T47D (cell line): ENCODE results near the gene DNAJC7.

Experiments
- DNase-seq, 2 experiments: peaks; one replicate each; pipeline versions ENCODE4 v3.0.0 to v3.0.0-alpha.2; 2011 to 2012; ENCODE audit warnings: low read depth in 1 of 2, low spot score in 1 of 2
- JUND ChIP-seq: IDR thresholded peaks from 2 replicates; pipeline ENCODE4 v1.6.1; 2012; ENCODE audit warnings: low read depth
- in situ Hi-C: cut with HindIII; loops from 2 replicates; pipeline ENCODE4 v1.10.0; 2016; ENCODE audit warnings: low sequenced_read_pairs, low pct_unique_long_range_greater_than_20kb

Gene DNAJC7

DNA sequence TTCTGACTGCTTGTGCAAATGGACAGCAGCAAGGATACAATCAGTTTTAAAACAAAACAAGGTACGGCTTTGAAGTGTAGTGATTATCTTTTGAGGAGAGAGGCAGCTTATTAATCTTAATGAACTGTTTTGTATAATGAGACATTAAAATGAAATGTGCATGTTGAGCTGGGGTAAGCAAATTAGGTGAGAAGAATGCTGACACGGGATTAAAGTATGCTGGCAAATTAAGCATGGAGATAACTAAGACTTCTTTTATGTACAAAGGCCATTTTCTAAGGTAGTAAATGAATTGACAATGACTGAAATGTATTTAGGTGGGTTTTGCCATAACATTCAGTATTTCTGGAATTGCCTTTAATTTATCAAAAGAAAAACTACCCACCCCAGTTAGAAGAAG lies 18.7 kb downstream of the DNAJC7 start:
- in situ Hi-C loops = no loop called here
- no peak for TF ChIP-seq JUND
- no peak for DNase-seq

DNA sequence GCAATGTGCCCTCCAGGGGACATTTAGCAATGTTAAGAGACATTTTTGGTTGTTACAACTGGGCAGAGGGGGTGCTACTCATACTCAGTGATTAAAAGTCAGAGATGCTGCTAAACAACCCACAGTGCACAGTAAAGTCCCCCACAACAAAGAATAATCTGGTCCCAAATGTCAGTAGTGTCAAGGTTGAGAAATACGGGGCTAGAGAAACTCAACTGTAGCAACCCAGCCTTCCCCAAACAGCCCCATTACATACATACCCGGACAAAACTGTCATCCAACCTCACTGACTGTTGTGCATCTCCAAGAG lies 20.4 kb downstream of the DNAJC7 start:
- in situ Hi-C loops = no loop called here
- TF ChIP-seq JUND = no peak
- DNase-seq = no peak

DNA sequence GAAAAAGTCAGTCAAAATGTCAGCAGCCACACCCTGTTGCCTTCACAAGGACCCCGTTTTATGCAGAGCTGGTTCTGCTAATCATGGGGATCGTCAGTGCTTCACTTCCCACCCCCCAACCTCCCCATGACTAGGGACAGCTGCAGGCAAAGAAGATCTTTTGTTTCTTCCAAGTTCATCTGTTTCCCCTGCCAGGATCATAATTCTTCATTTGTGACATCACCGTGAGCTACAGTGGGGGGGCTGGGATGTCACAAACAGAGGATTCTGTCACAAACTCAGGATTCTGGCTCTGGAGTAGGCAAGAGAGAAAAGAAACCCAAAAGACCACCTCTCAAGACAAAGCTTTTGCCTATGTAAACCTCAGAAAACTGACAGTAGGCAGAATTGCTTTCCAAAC lies 24.7 kb downstream of the DNAJC7 start:
- TF ChIP-seq JUND = no peak
- no peak for DNase-seq
- in situ Hi-C loops = no loop called here

DNA sequence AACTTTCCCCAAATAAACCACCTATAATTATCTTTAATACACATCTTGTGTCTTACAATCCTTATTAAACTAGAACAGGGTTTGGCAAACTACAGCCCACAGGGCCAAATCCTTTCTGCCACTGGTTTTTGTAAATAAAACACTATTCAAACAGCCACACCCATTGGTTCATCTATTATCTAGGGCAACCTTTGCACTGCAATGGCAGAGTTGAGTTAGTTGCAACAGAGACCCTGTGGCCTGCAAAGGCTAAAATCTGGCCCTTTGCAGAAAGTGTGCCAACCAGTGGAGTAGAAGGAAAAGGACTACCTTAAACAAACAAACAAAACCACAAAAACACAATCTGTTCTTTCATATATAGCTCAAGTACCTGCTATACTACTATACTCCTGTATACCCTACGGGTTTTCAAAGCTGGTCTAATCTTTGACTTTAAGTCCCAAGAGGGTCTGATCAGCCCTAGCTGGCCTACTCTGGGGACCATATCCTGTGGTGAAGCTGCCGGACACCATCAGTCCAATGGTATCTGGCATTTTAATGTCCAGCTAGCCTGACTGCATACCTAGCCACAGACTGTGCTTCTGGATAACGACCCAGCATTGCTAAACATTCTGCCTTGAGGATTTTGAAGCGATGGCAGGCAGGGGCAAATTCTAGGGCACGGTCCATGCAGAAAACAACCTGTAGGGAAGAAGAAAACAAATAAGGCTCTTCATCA lies 27.4 kb downstream of the DNAJC7 start:
- TF ChIP-seq JUND = no peak
- no peak for DNase-seq
- in situ Hi-C loops = no loop called here

DNA sequence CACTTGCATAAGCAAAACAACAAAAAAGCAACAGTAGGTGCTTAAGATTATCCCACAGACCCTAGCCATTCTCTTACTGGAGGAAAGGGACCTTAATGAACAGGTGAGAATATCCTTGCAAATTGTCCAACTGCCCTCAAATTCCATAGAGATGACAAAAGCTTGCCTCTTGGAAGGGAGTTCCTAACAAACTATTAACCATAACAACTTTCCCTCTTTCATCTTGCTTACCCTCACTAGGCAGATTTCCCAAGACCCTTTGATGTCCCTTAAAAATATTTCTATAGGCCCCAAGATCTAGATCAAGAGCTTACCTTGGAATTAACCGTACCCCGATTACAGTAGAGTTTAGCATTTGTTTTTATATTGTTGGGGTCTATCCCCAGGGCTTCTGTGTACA lies 28.8 kb downstream of the DNAJC7 start:
- in situ Hi-C loops = no loop called here

DNA sequence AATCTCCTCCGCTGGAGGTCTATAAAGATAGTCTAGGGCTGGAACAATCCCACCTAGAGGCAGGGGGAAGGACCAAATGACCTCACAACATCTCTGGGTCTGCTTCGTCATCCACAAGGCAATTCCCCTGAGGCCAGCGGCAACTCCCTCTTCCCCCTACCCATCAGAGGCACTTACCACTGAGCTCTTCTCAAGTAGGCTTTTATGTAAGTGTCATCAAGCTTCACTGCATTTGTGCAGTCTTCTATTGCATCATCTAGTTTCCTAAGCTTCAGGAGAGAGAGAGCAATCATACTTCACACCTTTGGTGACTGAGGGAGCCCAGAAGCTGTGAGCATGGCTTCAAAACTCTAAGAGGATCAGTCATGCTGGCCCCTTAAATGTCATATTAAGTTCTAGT lies 29.6 kb downstream of the DNAJC7 start:
- in situ Hi-C loops = no loop called here
- DNase-seq = no peak
- TF ChIP-seq JUND = no peak

More for the DNA sequence above, 28.8 kb downstream of the DNAJC7 start:
- no peak for TF ChIP-seq JUND
- DNase-seq = no peak

DNA sequence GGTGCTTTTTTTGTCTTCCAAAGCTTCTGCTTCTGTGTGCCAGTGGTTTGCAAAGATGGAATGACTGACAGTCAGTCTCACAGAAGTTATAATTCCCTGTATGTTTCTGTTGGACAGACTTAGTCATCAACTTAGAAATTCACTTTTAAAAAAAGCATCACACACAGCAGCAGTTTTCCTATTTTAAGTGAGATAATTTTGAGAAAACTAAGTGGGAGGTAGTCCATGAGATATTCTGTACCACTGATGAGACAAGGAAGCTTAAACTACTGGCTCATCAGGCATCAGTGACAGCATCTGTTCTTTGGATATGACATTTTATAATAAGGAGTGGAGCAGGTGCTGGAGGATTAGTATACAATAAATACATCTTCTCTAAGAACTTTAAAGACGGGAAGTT lies 30.6 kb downstream of the DNAJC7 start:
- no peak for TF ChIP-seq JUND
- no peak for DNase-seq
- in situ Hi-C loops = no loop called here

DNA sequence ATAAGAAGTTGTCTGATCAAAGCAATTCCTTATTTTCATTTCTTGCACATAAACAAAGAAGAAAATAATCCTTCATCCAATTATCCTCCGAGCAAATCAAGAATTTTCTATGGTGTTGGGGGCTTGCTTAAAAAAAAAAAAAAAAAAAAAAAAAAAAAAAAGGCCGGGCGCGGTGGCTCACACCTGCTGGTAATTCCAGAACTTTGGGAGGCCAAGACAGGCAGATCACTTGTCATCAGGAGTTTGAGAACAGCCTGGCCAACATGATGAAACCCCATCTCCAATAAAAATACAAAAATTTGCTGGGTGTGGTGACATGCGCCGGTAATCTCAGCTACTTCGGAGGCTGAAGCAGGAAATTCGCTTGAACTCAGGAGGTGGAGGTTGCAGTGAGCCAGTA lies 31.3 kb downstream of the DNAJC7 start:
- in situ Hi-C loops = no loop called here
- no peak for DNase-seq
- no peak for TF ChIP-seq JUND

DNA sequence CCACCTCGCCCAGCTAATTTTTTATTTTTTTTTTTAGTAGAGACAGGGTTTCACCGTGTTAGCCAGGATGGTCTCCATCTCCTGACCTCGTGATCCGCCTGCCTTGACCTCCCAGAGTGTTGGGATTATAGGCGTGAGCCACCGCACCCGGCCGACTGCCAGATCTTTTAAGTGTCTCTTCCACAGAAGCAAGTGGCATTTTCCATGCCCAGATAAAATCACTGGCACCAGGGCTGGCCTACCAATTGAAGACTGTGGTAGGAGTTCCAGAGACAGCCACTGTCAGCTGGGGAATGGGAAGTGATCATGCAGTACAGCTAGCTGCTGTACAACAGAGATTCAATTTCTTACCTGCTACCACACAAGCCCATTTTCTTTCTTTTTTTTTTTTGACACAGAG lies 32.8 kb downstream of the DNAJC7 start:
- TF ChIP-seq JUND = no peak
- DNase-seq = no peak
- in situ Hi-C loops = no loop called here

DNA sequence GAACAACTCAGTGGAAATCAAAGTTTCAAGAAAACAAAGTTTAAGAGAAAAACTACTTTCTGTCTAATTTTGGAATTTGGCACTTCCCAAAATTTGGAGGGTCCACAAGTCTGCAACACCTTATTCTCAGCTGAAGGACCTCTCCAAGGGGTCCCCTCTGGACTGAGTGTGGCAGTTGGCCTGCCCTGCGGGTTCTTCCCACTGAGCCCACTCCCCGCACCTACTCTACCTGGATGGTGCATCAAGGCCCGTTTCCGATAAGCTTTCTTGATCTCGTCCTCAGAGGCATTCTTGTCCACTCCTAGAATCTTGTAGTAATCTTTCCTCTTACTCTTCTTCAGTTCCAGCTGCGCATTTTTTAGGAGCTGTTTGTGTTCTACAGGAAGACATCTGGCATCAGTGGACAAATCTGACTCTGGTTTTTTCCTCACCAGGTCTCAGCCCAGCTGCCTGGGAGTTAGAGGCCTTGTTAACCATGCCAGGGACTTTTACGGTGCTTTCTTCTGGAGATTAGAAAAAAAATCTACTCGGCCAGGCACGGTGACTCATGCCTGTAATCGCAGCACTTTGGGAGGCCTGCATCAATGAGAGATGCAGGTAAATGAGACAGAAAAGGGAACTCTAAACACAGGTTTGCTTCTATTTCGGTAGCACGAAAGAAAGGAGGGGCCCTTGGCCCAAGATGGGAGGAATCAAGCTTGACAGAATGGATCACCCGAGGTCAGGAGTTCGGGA lies 35.0 kb downstream of the DNAJC7 start:
- in situ Hi-C loops = no loop called here

DNA sequence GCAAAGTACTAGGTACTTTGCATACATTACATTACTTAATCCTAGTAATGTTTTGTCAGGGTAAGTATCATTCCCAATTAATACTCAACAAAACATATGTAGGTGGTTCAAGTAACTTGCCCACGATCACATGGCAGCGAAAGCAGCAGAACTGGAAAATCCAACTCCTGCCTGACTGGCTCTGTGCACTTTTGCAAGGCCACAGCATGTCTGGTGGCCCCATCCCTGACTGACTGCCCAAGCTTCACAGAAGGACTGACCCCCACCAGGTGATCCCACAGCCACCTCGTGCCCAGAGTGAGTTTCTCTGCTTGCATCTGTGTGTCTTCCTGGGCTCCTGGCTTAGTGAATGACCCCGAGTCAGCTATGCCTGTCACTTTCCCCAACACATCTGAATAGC lies 39.2 kb downstream of the DNAJC7 start:
- in situ Hi-C loops = no loop called here
- TF ChIP-seq JUND = no peak
- DNase-seq = peak; percentile 61 to 90

More for the DNA sequence above, 35.0 kb downstream of the DNAJC7 start:
- TF ChIP-seq JUND = no peak
- no peak for DNase-seq

DNA sequence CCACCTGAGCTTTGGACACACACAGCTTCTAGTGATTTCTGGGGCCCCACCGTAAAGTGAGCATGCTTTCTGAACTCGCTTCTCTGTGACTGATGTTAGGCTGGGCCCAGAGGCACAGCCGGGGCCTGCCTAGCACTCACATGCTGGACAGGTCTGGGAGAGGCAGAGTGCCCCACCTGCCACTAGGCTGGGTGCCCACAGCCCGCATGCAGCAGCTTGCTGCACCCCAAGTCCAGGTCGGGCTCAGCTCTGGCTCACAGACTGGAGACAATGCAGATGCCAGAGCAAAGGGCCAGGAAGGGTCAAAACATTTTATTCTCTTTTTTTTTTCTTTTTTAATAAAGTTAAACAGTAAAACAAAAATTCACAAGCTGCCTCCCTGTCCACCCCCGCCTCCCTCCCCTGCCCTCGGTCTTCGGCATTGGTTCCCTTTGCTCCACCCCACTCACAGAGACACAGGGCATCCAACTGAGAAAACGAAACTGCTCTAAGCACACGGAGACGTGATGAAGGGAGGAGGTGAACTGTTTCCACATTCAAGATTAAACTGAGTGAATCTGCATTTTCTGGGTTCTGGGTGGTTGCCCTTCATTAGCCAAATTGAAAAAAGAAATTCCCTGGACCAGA lies 41.0 kb downstream of the DNAJC7 start:
- no peak for TF ChIP-seq JUND
- in situ Hi-C loops = no loop called here
- DNase-seq = no peak
